HepG2 (cell line): ENCODE data around the gene IL1RAPL1. TPM values are rescaled to one million over a fixed set of nuclear protein-coding genes. Genes with fewer than 3 reads are reported as not detected.

Source experiments
- ATAC-seq: fragments of 200-7000 bp; cut with Tn5 transposase; 3 replicates; pipeline ENCODE4 v1.9.1; 2020; ENCODE audit warnings: mild to moderate bottlenecking, moderate library complexity
- BruUV-seq: library from RNA; stranded (reverse); fragments of 400-500 nt; replicated peaks from 2 replicates; lab custom pipeline; 2021; lab: Mats Ljungman, UMichigan
- CTCF ChIA-PET: fragments of 300-600 bp; formaldehyde crosslinking; extraction: SDS; loops from one replicate; lab custom pipeline; 2021; ENCODE audit warnings: low total read pairs, inconsistent platforms, low intra/inter-chr PET ratio; lab: Yijun Ruan, JAX
- POLR2A ChIA-PET: fragments of 350-600 bp; sonication (Branson Sonifier 250); formaldehyde crosslinking; loops from one replicate; lab custom pipeline; 2020; ENCODE audit warnings: antibody characterized with exemption, inconsistent platforms; lab: Yijun Ruan, JAX
- DNase-seq: peaks from one replicate; pipeline ENCODE4 v3.0.0-alpha.2; 2015; ENCODE audit warnings: low spot score
- FAIRE-seq: peaks from 3 replicates; lab custom pipeline; 2011; peaks lifted over from hg19 to GRCh38; lab: Jason Lieb, UNC
- H2AFZ ChIP-seq: one replicate; pipeline ENCODE4 v1.6.1; 2011; ENCODE audit warnings: low read length, inconsistent platforms
- H3K27ac ChIP-seq: fragments of 300-600 bp; 3 replicates; pipeline ENCODE4 v1.8.0; 2011; ENCODE audit warnings: mixed run types, mild to moderate bottlenecking, mixed read lengths, low read length, inconsistent platforms; ENCODE audit not compliant: insufficient read depth; ENCODE audit errors: extremely low read length
- H3K27me3 ChIP-seq, 2 experiments: fragments of 200-600 bp in 1 of 2; 2 replicates in 1 of 2; 3 replicates in 1 of 2; pipeline versions ENCODE4 v1.6.0 to v1.8.0; 2011; ENCODE audit warnings: low read length in 2 of 2, mild to moderate bottlenecking in 2 of 2, moderate library complexity in 2 of 2, inconsistent platforms in 1 of 2; ENCODE audit not compliant: insufficient read depth in 2 of 2, control insufficient read depth in 1 of 2
- H3K36me3 ChIP-seq, 2 experiments: fragments of 200-600 bp in 1 of 2; replicated peaks in 1 of 2; 2 replicates in 1 of 2; 3 replicates in 1 of 2; pipeline versions ENCODE4 v1.5.1 to v1.8.0; 2011; ENCODE audit warnings: low read length in 2 of 2, inconsistent platforms in 1 of 2; ENCODE audit not compliant: insufficient read depth in 2 of 2, control insufficient read depth in 1 of 2
- H3K4me1 ChIP-seq: 2 replicates; pipeline ENCODE4 v1.5.1; 2012; ENCODE audit warnings: low read length, inconsistent platforms; ENCODE audit not compliant: insufficient read depth
- H3K4me2 ChIP-seq: 2 replicates; pipeline ENCODE4 v1.6.0; 2011; ENCODE audit warnings: low read depth, low read length, inconsistent platforms
- H3K4me3 ChIP-seq, 3 experiments: fragments of 200-600 bp in 1 of 3; sonication (generic), shearing (Covaris generic) in 1 of 3; replicated peaks in 1 of 3; 2 replicates each; pipeline ENCODE4 v1.5.1; 2011 to 2016; ENCODE audit warnings: low read length in 3 of 3, inconsistent platforms in 2 of 3, low read depth in 2 of 3, mild to moderate bottlenecking in 2 of 3, control low read depth in 1 of 3, mixed read lengths in 1 of 3; ENCODE audit not compliant: insufficient read depth in 1 of 3
- H3K79me2 ChIP-seq: one replicate; pipeline ENCODE4 v1.6.1; 2011; ENCODE audit warnings: low read length, inconsistent platforms; ENCODE audit not compliant: insufficient read depth
- H3K9ac ChIP-seq: 2 replicates; pipeline ENCODE4 v1.6.0; 2011; ENCODE audit warnings: mild to moderate bottlenecking, low read depth, low read length, inconsistent platforms; ENCODE audit not compliant: insufficient read depth
- H3K9me3 ChIP-seq: 2 replicates; pipeline ENCODE4 v1.5.1; 2012; ENCODE audit warnings: mild to moderate bottlenecking, low read length
- H4K20me1 ChIP-seq: 2 replicates; pipeline ENCODE4 v1.6.0; 2011; ENCODE audit warnings: inconsistent platforms, mild to moderate bottlenecking, low read length, moderate library complexity; ENCODE audit not compliant: insufficient read depth
- HMGXB3 ChIP-seq: sonication (generic); formaldehyde crosslinking; IDR thresholded peaks from 2 replicates; pipeline ENCODE4 v1.4.0; 2020; ENCODE audit warnings: missing genetic modification reagents, borderline replicate concordance
- MBD4 ChIP-seq: IDR thresholded peaks from 2 replicates; pipeline ENCODE4 v1.6.1; 2012; ENCODE audit warnings: low read length, inconsistent platforms, borderline replicate concordance
- MLXIP ChIP-seq: sonication (generic); formaldehyde crosslinking; IDR thresholded peaks from 2 replicates; pipeline ENCODE4 v1.9.0; 2021; ENCODE audit warnings: missing genetic modification reagents, borderline replicate concordance
- MYPOP ChIP-seq: sonication (generic); formaldehyde crosslinking; IDR thresholded peaks from 2 replicates; pipeline ENCODE4 v1.8.1; 2023; ENCODE audit warnings: mild to moderate bottlenecking, moderate library complexity, missing genetic modification reagents
- RAD51 ChIP-seq: fragments of 450-650 bp; IDR thresholded peaks from 2 replicates; pipeline ENCODE4 v1.6.1; 2016; ENCODE audit warnings: borderline replicate concordance
- SMARCC2 ChIP-seq: fragments of 450-650 bp; IDR thresholded peaks from 2 replicates; pipeline ENCODE4 v1.6.1; 2017; ENCODE audit warnings: antibody characterized with exemption, mild to moderate bottlenecking
- TERF1 ChIP-seq: sonication (generic); formaldehyde crosslinking; IDR thresholded peaks from 2 replicates; pipeline ENCODE4 v1.8.0; 2022; ENCODE audit warnings: mild to moderate bottlenecking, missing genetic modification reagents, moderate library complexity
- ZNF513 ChIP-seq: sonication (generic); formaldehyde crosslinking; conservative IDR thresholded peaks from 2 replicates; pipeline ENCODE4 v1.5.0; 2020; ENCODE audit warnings: missing genetic modification reagents
- ZSCAN29 ChIP-seq: sonication (generic); formaldehyde crosslinking; conservative IDR thresholded peaks from 2 replicates; pipeline ENCODE4 v1.4.0; 2020; ENCODE audit warnings: mild to moderate bottlenecking, missing genetic modification reagents
- WGBS: methylation state at CpG from one replicate; pipeline ENCODE4 v1.1.6; 2017; ENCODE audit warnings: low lambda C conversion rate; 5-methylcytosine and 5-hydroxymethylcytosine counted together
- in situ Hi-C: cut with HindIII; loops from 2 replicates; pipeline ENCODE4 v1.10.0; 2017; ENCODE audit warnings: low pct_unique_long_range_greater_than_20kb; ENCODE audit not compliant: extremely low pct_ligation_motif_present
- intact Hi-C: fragments of 100-400 bp; cut with micrococcal nuclease; formaldehyde crosslinking; loops from one replicate; pipeline ENCODE4 v1.10.0; 2022; ENCODE audit not compliant: unreplicated experiment
- polyA plus RNA-seq, 8 experiments: library from polyadenylated mRNA; depleted of rRNA in 3 of 8; stranded (reverse) in 7 of 8; unstranded in 1 of 8; fragments of >200 nt; fragmentation: Illumina TruSeq in 4 of 8; extraction: Trizol in 4 of 8; gene quantifications; 2 replicates each; pipeline versions ENCODE4 v1.2.1 to v1.2.3, GENCODE V29; 2011 to 2016; ENCODE audit warnings: low read depth in 4 of 8, missing spikeins in 1 of 8, mixed read lengths in 1 of 8; ENCODE audit not compliant: insufficient read depth in 1 of 8
- total RNA-seq, 5 experiments: library from RNA; depleted of rRNA; stranded (reverse); fragments of >200 nt; fragmentation: Illumina TruSeq; extraction: Trizol; gene quantifications; 2 replicates each; pipeline ENCODE4 v1.2.3, GENCODE V29; 2016; ENCODE audit warnings: low read depth in 1 of 5

The IL1RAPL1 gene
- total and polyA plus RNA-seq, 2 of the 13 experiments (the other 11 are each of a cell fraction or from before 2014, with no cell fraction given), result 0.04 TPM; not detected in 1

GRCh38 chrX:29581223-29581622, 994.0 kb downstream of the IL1RAPL1 start:
- no peak for FAIRE-seq
- 0% methylated on average over 2 of the region's 2 CpGs for WGBS
- H3K9me3 ChIP-seq, result no peaks in the 10 kb centered on the region

More at GRCh38 chrX:29581223-29581622, 994.0 kb downstream of the IL1RAPL1 start:
- no peaks in the 10 kb centered on the region for H4K20me1 ChIP-seq
- no peak for TF ChIP-seq ZNF513 (CRISPR knock-in tag)
- TF ChIP-seq MYPOP, result no peak
- no peak for TF ChIP-seq RAD51
- TF ChIP-seq MBD4, result no peak
- no peak for TF ChIP-seq ZSCAN29
- TF ChIP-seq HMGXB3 (CRISPR knock-in tag), result no peak
- TF ChIP-seq MLXIP (CRISPR knock-in tag), result no peak
- no peak for TF ChIP-seq TERF1 (CRISPR knock-in tag)
- no peak for TF ChIP-seq SMARCC2
- TF ChIP-seq, all 625 proteins: peak for 0
- no TSS peak for BruUV-seq
- no peaks in the 10 kb centered on the region for H3K4me1 ChIP-seq
- CTCF ChIA-PET, result no interaction called here
- POLR2A ChIA-PET, result no interaction called here
- H3K9ac ChIP-seq, result no peak overlapping the region
- H3K4me3 ChIP-seq, result no peak overlapping the region
- no peak overlapping the region for H2AFZ ChIP-seq
- intact Hi-C loops (no loop called here), in situ Hi-C loops (no loop called here)
- H3K27ac ChIP-seq, result no peak overlapping the region
- DNase-seq (no peak), ATAC-seq (no peak)
- no peaks in the 10 kb centered on the region for H3K27me3 ChIP-seq
- H3K36me3 ChIP-seq, result no peaks in the 10 kb centered on the region
- no peak overlapping the region for H3K4me2 ChIP-seq
- no peaks in the 10 kb centered on the region for H3K79me2 ChIP-seq
